NOMO-1 treated with dmso at 0.1 percent for 144 hours (cell line): Measurements from ENCODE around the gene HMGN3.
A peak's percentile ranks its signal among the peaks of the same experiment; 100 is the strongest.

Source experiments
- DNase-seq: peaks from one replicate; lab custom pipeline; 2025; ENCODE audit not compliant: unreplicated experiment; lab: John Stamatoyannopoulos, UW

HMGN3 gene

DNA sequence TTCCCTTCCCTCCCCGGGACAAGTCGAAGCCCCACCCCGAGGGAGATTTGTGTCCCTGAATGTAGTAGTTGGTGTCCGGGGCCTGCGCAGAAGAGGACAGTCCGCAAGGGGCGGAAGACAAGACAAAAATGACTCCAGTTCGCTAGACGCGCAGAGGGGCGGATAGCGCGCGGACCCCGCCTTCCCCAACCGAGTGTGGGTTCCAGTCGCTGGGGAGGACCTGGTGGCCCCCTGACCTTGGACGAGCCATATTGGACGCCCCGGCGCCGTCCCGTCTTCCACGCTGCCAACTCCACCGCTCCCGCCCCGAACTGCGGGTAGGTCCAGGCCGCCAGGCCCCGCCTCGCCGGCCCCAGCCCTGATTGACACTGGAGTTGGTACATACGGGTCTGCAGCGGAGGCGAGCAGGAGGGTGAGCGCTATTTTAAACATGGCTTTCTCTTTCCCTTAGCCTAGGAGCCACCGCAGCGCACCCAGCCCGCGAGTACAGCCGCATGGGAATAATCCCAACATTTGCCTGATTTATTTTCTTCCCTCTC is 802 bp downstream of the HMGN3 start:
- peak; percentile 83 for DNase-seq

- DNase-seq = no peak
Measured at GRCh38 chr6:79232696-79233462, 1.6 kb downstream of the HMGN3 start.

DNA sequence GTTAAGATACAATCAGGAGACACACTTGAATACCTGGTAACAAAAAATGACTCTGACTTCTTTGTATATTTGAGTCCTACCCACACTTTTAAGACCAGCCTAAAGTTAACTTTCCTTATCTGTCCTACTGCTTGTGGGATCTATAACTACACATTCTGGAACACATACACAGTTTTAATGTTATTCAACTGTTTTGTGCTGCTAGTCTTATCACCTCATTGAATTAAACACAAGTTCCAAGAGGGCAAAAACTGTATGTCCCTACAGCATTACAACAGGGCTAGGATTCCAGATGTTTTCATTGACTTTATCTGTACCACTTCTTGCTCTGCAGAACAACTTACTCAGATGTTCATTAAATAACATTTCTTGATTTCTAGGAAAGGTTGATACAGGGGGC is 2.8 kb downstream of the HMGN3 start:
- DNase-seq = no peak

DNA sequence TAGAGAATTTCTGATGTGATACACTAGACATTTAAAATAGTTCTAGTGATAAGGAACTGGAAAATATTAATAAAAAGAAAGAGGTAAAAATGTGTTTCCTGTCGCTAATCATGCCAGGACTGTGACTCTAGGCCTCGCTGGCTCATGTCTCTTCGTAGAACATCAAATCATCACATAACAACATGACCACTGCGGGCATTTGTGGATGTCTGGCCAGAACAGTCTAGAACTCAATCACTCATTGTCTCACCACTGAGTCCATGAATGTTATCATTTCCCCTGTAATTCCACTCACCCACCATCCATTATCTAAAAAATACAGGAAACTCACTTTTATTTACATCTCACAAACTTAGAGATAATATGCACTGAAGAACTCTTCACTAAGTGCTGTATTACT is 3.4 kb downstream of the HMGN3 start:
- no peak for DNase-seq

GRCh38 chr6:79230149-79230548 is 4.3 kb downstream of the HMGN3 start:
- no peak for DNase-seq

DNA sequence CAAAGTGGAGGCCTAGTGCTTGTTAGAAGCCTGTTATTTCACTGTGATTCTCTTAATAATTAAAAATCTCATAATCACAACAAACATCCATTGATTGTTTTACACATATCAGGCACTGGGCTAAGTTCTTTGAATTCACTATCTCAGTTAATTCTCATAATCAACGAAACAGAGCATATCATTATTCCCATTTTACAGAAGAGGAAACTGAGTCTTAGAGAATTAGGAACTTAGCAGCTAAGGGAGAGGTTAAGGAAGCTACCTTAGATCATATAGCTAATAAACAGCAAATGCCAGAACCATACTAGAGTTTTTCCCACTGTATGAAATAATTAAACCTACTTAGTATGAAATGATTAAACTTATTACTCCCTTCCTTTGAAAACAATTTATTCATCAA is 7.0 kb downstream of the HMGN3 start:
- no peak for DNase-seq

DNA sequence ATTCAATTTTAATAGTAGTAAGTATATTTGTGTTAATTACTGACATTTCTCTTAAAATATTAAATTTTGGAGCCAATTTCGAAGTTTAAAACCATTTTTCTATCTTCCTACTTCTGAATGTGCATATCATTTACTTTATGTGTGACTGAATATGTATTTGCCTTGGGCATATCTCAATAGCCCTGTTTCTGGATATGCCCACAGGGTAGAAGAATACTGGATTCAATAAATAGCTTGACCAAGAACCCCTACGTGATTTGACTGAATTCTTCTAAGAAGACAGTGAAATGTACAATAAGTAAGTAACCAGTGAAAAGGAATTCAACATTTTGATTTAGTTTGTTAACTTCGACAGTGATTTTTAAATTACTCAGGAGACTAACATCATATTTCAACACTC is 7.8 kb downstream of the HMGN3 start:
- DNase-seq = no peak

GRCh38 chr6:79225717-79226599 is 8.5 kb downstream of the HMGN3 start:
- DNase-seq = no peak

- DNase-seq = no peak
Measured at GRCh38 chr6:79223611-79224404, 10.7 kb downstream of the HMGN3 start.

GRCh38 chr6:79215213-79215824 is 19.2 kb downstream of the HMGN3 start:
- no peak for DNase-seq

DNA sequence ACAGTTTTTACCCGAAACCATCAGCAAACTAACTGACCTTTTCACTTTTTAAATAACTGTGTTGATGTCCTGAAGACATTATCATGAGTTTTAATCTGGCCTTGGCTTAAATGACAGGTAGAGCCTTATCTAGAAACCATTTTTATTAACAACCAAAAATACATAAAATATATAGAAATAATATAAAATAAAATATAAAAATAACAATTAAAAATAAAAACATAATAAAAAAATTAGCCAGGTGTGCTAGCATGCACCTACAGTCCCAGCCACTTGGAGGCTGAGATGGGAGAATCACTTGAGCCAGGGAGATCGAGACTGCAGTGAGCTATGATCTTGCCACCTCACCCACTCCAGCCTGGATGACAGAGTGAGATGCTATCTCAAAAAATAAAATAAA is 21.6 kb downstream of the HMGN3 start:
- DNase-seq = no peak

GRCh38 chr6:79208816-79209215 is 25.7 kb downstream of the HMGN3 start:
- DNase-seq = no peak

DNA sequence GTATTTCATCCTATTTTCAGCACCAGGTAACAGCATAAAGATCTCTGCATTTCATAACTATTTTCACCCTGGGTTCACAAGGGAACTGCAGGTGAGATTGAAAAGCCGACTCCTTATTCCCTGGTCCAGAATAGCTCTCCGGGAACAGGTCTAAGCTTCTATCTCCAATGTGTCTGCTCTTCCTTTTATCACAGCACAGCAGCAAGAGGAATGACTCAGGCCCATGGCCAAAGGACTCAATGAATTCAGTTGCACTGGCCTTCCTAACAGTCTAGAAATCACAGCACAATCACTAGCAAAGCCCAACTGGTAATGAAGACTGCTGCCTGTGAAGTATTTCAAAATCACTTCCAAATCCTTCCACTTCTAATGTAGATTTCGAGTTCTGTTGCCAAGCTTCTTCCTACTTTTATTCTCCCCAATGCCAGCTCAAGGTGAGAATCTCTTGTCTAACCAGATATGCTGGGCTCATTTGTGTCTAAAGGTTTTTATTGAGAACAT is 30.7 kb downstream of the HMGN3 start:
- DNase-seq = no peak

DNA sequence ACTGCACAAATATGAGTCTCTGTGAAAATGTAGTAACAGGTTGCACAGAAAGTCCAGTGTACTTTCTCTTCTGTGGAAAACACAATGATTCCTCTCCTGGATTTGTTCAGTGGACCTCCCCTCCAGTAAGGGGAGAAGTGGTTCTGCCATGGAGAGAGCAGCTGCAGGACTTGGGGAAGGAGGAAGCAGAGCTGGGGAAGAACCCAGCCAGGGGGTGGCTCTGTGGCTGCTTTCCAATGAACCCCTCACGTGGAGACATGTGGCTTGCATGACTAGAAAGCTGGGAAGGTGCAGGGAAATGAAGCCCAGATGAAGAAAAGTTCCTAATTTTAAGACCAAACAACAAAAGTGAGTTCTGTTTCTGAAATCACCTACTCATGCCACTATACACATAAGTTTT is 31.9 kb downstream of the HMGN3 start:
- no peak for DNase-seq

- no peak for DNase-seq
Measured at GRCh38 chr6:79201983-79202382, 32.5 kb downstream of the HMGN3 start.

- no peak for DNase-seq
Measured at GRCh38 chr6:79201143-79201542, 33.3 kb downstream of the HMGN3 start.

DNA sequence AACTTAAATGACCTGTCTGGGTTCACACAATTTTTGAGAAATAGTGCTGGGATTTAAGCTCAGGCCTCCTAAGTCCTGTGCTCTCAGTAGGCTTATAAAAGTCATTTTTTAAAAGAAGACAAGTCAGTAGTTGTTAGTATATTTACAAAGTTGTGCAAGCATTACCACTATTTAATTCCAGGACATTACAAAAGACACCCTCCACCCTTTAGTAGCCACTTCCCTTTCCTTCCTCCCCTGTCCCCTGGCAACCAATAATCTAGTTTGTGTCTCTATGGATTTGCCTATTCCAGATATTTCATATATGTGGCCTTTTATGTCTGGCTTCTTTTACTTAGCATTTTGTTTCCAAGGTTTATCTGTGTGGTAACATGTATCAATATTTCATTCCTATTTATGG is 37.6 kb downstream of the HMGN3 start:
- peak; percentile 55 for DNase-seq

GRCh38 chr6:79193971-79194370 is 40.5 kb downstream of the HMGN3 start:
- no peak for DNase-seq

GRCh38 chr6:79189760-79190350 is 44.6 kb downstream of the HMGN3 start:
- DNase-seq = no peak

DNA sequence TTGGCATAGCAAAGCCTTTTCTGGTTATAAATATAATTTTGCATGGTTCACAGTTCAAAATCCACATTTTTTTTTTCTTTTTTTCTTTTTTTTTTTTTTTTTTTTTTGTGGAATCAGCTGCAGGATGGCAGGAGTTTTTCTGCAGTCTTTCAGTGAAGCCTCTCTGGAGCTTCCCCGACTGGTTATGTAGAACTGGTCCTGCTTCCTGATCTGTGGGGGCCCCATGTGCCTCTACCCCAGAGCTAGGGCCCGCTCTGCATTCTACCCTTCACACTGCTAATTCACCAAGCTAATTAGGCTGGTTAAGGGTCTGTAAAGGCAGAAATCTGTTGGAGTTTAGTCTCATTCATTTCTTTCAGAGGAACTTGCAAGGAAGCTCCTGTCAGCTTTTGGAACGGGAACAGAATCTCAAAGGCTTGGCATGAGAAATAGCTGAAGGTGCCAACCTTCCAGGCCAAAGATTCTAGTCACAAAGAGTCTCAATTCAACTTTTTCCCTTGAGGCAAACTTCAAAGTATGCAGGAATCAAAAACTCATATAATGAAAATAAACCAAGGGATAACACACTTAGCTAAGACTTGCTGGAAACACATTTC is 45.5 kb downstream of the HMGN3 start:
- DNase-seq = no peak
